HepG2 (cell line): ENCODE measurements around the gene TMEM170B. TPM values are rescaled to one million over a fixed set of nuclear protein-coding genes. Genes with fewer than 3 reads are reported as not detected.

Source experiments
- CCAR2 ChIP-seq: fragments of 200-400 bp; formaldehyde crosslinking; optimal IDR thresholded peaks from 2 replicates; pipeline ENCODE3; 2018; ENCODE audit warnings: low read depth, mild to moderate bottlenecking, low read length, moderate library complexity
- CENPX ChIP-seq: sonication (generic); formaldehyde crosslinking; IDR thresholded peaks from 2 replicates; pipeline ENCODE4 v1.9.0; 2021; ENCODE audit warnings: mild to moderate bottlenecking, missing genetic modification reagents, moderate library complexity
- GTF2F1 ChIP-seq: fragments of 150-350 bp; IDR thresholded peaks from 2 replicates; pipeline ENCODE4 v1.6.1; 2014; ENCODE audit warnings: low read length
- HIVEP1 ChIP-seq: sonication (generic); formaldehyde crosslinking; IDR thresholded peaks from 2 replicates; pipeline ENCODE4 v1.4.0; 2020; ENCODE audit warnings: mild to moderate bottlenecking, missing genetic modification reagents
- KLF16 ChIP-seq, 2 experiments: sonication (generic) in 1 of 2; formaldehyde crosslinking in 1 of 2; IDR thresholded peaks; 2 replicates each; pipeline versions ENCODE4 v1.6.1 to v1.8.0; 2016 to 2023; ENCODE audit warnings: missing genetic modification reagents in 2 of 2, missing compliant biosample characterization in 1 of 2
- MED13 ChIP-seq: sonication (generic); formaldehyde crosslinking; IDR thresholded peaks from 2 replicates; pipeline ENCODE4 v1.5.0; 2020; ENCODE audit warnings: missing genetic modification reagents
- ONECUT2 ChIP-seq: sonication (generic); formaldehyde crosslinking; IDR thresholded peaks from 2 replicates; pipeline ENCODE4 v1.4.0; 2020; ENCODE audit warnings: missing genetic modification reagents
- POLR2G ChIP-seq: fragments of 200-400 bp; formaldehyde crosslinking; IDR thresholded peaks from 2 replicates; pipeline ENCODE4 v1.6.1; 2018; ENCODE audit warnings: mild to moderate bottlenecking, low read depth, low read length, moderate library complexity
- PRDM4 ChIP-seq: sonication (generic); formaldehyde crosslinking; IDR thresholded peaks from 2 replicates; pipeline ENCODE4 v1.9.0; 2021; ENCODE audit warnings: missing genetic modification reagents, borderline replicate concordance
- SETDB1 ChIP-seq: sonication (generic); formaldehyde crosslinking; IDR thresholded peaks from 2 replicates; pipeline ENCODE4 v1.5.1; 2020; ENCODE audit warnings: missing genetic modification reagents, mild to moderate bottlenecking, borderline replicate concordance
- TEAD3 ChIP-seq: optimal IDR thresholded peaks from 2 replicates; pipeline ENCODE3; 2016; ENCODE audit warnings: borderline replicate concordance
- TFDP1 ChIP-seq: IDR thresholded peaks from 2 replicates; pipeline ENCODE4 v1.6.1; 2016; ENCODE audit warnings: missing compliant biosample characterization, missing genetic modification reagents, borderline replicate concordance
- THAP11 ChIP-seq: IDR thresholded peaks from 2 replicates; pipeline ENCODE4 v1.6.1; 2016; ENCODE audit warnings: missing biosample characterization, missing genetic modification reagents
- ZBTB7A ChIP-seq: sonication (generic); formaldehyde crosslinking; IDR thresholded peaks from 2 replicates; pipeline ENCODE4 v1.8.0; 2022; ENCODE audit warnings: mild to moderate bottlenecking, missing genetic modification reagents
- ZNF263 ChIP-seq: sonication (generic); formaldehyde crosslinking; IDR thresholded peaks from 2 replicates; pipeline ENCODE4 v1.4.0; 2020; ENCODE audit warnings: missing genetic modification reagents
- ZNF354B ChIP-seq: sonication (generic); formaldehyde crosslinking; IDR thresholded peaks from 2 replicates; pipeline ENCODE4 v1.8.0; 2022; ENCODE audit warnings: mild to moderate bottlenecking, missing genetic modification reagents
- ZNF75D ChIP-seq: sonication (generic); formaldehyde crosslinking; IDR thresholded peaks from 2 replicates; pipeline ENCODE4 v1.8.1; 2023; ENCODE audit warnings: missing genetic modification reagents, mild to moderate bottlenecking, borderline replicate concordance
- ZSCAN9 ChIP-seq: IDR thresholded peaks from 2 replicates; pipeline ENCODE4 v1.6.1; 2016; ENCODE audit warnings: borderline replicate concordance
- polyA plus RNA-seq, 8 experiments: library from polyadenylated mRNA; depleted of rRNA in 3 of 8; stranded (reverse) in 7 of 8; unstranded in 1 of 8; fragments of >200 nt; fragmentation: Illumina TruSeq in 4 of 8; extraction: Trizol in 4 of 8; gene quantifications; 2 replicates each; pipeline versions ENCODE4 v1.2.1 to v1.2.3, GENCODE V29; 2011 to 2016; ENCODE audit warnings: low read depth in 4 of 8, missing spikeins in 1 of 8, mixed read lengths in 1 of 8; ENCODE audit not compliant: insufficient read depth in 1 of 8
- total RNA-seq, 5 experiments: library from RNA; depleted of rRNA; stranded (reverse); fragments of >200 nt; fragmentation: Illumina TruSeq; extraction: Trizol; gene quantifications; 2 replicates each; pipeline ENCODE4 v1.2.3, GENCODE V29; 2016; ENCODE audit warnings: low read depth in 1 of 5
- TF ChIP-seq, protein P1 (sequence below): sonication (generic); formaldehyde crosslinking; IDR thresholded peaks from 2 replicates; pipeline ENCODE4 v1.4.0; 2020; ENCODE audit warnings: missing genetic modification reagents, borderline replicate concordance
- TF ChIP-seq, protein P2 (sequence below): sonication (generic); formaldehyde crosslinking; IDR thresholded peaks from 2 replicates; pipeline ENCODE4 v1.4.0; 2020; ENCODE audit warnings: mild to moderate bottlenecking, missing genetic modification reagents

TMEM170B gene
- total and polyA plus RNA-seq, 2 of the 13 experiments (the other 11 are each of a cell fraction or from before 2014, with no cell fraction given) = 3.3 to 9.4 TPM

GRCh38 chr6:11537229-11538051 lies at the start of gene TMEM170B (continued):
- TF ChIP-seq CCAR2 (no peak), TFDP1 (CRISPR knock-in tag) (peak; percentile 95), THAP11 (CRISPR knock-in tag) (peak; percentile 81), ZBTB7A (peak; percentile 17; the same call in 1 of the 2 replicates), GTF2F1 (no peak), ONECUT2 (no peak), CENPX (CRISPR knock-in tag) (no peak), ZSCAN9 (CRISPR knock-in tag) (peak; percentile 82; the same call in 1 of the 2 replicates), ZNF354B (CRISPR knock-in tag) (no peak), ZNF75D (CRISPR knock-in tag) (no peak), SETDB1 (CRISPR knock-in tag) (no peak), TEAD3 (CRISPR knock-in tag) (no peak), POLR2G (peak; percentile 57; the same call in 1 of the 2 replicates), KLF16 (CRISPR knock-in tag; IDR thresholded peaks at IDR 0.05) (peak in 1 of 2 experiments; percentile 74; a peak in 1 of 4 replicates), HIVEP1 (no peak), ZNF263 (CRISPR knock-in tag) (peak; percentile 43; the same call in 1 of the 2 replicates), MED13 (CRISPR knock-in tag) (peak; percentile 56; the same call in 1 of the 2 replicates), PRDM4 (CRISPR knock-in tag) (no peak)
- TF ChIP-seq, protein P1, sequence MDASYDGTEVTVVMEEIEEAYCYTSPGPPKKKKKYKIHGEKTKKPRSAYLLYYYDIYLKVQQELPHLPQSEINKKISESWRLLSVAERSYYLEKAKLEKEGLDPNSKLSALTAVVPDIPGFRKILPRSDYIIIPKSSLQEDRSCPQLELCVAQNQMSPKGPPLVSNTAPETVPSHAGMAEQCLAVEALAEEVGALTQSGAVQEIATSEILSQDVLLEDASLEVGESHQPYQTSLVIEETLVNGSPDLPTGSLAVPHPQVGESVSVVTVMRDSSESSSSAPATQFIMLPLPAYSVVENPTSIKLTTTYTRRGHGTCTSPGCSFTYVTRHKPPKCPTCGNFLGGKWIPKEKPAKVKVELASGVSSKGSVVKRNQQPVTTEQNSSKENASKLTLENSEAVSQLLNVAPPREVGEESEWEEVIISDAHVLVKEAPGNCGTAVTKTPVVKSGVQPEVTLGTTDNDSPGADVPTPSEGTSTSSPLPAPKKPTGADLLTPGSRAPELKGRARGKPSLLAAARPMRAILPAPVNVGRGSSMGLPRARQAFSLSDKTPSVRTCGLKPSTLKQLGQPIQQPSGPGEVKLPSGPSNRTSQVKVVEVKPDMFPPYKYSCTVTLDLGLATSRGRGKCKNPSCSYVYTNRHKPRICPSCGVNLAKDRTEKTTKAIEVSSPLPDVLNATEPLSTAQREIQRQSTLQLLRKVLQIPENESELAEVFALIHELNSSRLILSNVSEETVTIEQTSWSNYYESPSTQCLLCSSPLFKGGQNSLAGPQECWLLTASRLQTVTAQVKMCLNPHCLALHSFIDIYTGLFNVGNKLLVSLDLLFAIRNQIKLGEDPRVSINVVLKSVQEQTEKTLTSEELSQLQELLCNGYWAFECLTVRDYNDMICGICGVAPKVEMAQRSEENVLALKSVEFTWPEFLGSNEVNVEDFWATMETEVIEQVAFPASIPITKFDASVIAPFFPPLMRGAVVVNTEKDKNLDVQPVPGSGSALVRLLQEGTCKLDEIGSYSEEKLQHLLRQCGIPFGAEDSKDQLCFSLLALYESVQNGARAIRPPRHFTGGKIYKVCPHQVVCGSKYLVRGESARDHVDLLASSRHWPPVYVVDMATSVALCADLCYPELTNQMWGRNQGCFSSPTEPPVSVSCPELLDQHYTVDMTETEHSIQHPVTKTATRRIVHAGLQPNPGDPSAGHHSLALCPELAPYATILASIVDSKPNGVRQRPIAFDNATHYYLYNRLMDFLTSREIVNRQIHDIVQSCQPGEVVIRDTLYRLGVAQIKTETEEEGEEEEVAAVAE = no peak
- TF ChIP-seq, protein P2, sequence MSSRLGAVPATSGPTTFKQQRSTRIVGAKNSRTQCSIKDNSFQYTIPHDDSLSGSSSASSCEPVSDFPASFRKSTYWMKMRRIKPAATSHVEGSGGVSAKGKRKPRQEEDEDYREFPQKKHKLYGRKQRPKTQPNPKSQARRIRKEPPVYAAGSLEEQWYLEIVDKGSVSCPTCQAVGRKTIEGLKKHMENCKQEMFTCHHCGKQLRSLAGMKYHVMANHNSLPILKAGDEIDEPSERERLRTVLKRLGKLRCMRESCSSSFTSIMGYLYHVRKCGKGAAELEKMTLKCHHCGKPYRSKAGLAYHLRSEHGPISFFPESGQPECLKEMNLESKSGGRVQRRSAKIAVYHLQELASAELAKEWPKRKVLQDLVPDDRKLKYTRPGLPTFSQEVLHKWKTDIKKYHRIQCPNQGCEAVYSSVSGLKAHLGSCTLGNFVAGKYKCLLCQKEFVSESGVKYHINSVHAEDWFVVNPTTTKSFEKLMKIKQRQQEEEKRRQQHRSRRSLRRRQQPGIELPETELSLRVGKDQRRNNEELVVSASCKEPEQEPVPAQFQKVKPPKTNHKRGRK (CRISPR knock-in tag) = no peak
